G401.6 (cell line): ENCODE results near the gene GPR137.
"Not testable (repeated sequence)": the region's sequence is repeated elsewhere in the genome, so short reads cannot be mapped to it uniquely, and the experiment has no call there.

Experiments used
- FAIRE-seq: peaks from 2 replicates; lab custom pipeline; 2012; peaks lifted over from hg19 to GRCh38; lab: Jason Lieb, UNC

The GPR137 gene

GRCh38 chr11:64321026-64321425 lies 35.4 kb downstream of the GPR137 start:
- FAIRE-seq: no peak

GRCh38 chr11:64321533-64321932 lies 35.9 kb downstream of the GPR137 start:
- no peak for FAIRE-seq

GRCh38 chr11:64322925-64323260 lies 37.2 kb downstream of the GPR137 start:
- no peak for FAIRE-seq

- no peak for FAIRE-seq
Measured at GRCh38 chr11:64323373-64323772, 37.7 kb downstream of the GPR137 start.

- FAIRE-seq: not testable (repeated sequence)
Measured at GRCh38 chr11:64323984-64324383, 38.3 kb downstream of the GPR137 start.

- no peak for FAIRE-seq
Measured at GRCh38 chr11:64324692-64325469, 39.2 kb downstream of the GPR137 start.

- FAIRE-seq: no peak
Measured at GRCh38 chr11:64327375-64327774, 41.7 kb downstream of the GPR137 start.

GRCh38 chr11:64327993-64328392 lies 42.3 kb downstream of the GPR137 start:
- FAIRE-seq: no peak

GRCh38 chr11:64330888-64331287 lies 45.2 kb downstream of the GPR137 start:
- FAIRE-seq: no peak

GRCh38 chr11:64331569-64332371 lies 46.1 kb downstream of the GPR137 start:
- FAIRE-seq: no peak

GRCh38 chr11:64333556-64333955 lies 47.9 kb downstream of the GPR137 start:
- no peak for FAIRE-seq

GRCh38 chr11:64334764-64335735 lies 49.4 kb downstream of the GPR137 start:
- no peak for FAIRE-seq

GRCh38 chr11:64337538-64338249 lies 52.0 kb downstream of the GPR137 start:
- FAIRE-seq: no peak

GRCh38 chr11:64338716-64339115 lies 53.1 kb downstream of the GPR137 start:
- FAIRE-seq: no peak
